ENCODE data around the gene TAF6L.

Gene TAF6L

DNA sequence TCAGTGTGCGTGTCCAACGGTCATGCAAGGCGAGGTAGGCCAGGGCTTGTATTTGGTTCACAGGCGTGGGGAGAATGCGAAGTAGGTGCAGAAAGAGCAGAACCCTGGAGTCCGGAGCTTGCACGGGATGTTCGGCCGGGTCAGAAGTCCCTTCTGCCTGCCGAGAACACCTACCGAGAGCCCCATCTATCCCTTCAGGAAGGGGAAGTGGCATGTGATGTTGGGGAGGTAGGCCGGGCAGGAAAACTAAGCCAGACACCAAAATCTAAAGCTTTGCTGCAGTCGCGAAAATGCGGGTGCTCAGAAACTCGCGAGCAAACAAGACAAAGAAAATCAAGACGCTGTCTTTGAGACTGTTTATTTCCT, 435 bp upstream of the TAF6L start:
- Histone ChIP-seq H3K4me1 (ENCODE audit: insufficient read depth, low read length) (peaks cover 19% of the 10 kb centered on the region), H3K9me3 (ENCODE audit: low read length) (no peaks in the 10 kb centered on the region), H3K9ac (ENCODE audit: low read length) (peak overlapping the region; percentile 12), H3K27ac (ENCODE audit: low read depth, low read length) (peak overlapping the region; percentile 82), H3K27me3 (ENCODE audit: control insufficient read depth in 1 of 2, insufficient read depth in 2 of 2, low read length in 2 of 2) (no peaks in the 10 kb centered on the region), H3K4me3 (ENCODE audit: low read depth in 1 of 2, low read length in 2 of 2) (peak overlapping the region; percentile 68 to 87), H3K36me3 (ENCODE audit: insufficient read depth, low read length) (peaks cover 16% of the 10 kb centered on the region)

DNA sequence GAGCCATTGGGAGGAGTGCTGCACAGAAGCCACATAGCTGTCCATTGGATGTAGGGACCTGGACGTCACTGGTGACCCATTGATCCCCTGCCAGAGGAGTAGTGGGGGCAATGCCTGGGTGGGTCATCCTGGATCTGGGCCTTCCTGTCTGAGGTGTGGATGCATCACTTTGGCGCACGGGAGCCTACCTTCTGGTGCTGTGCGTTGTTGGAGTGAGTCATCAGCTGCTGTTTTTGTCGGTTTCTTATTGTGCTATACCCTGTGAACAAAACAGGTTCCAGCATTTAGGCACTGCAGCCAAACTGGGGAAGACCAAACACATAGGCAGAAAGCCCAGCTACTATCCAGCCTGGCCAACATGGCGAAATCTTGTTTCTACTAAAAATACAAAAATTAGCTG, 3.2 kb downstream of the TAF6L start:
- no peak overlapping the region for H3K9ac ChIP-seq (ENCODE audit: low read length)
- H3K27me3 ChIP-seq (ENCODE audit: control insufficient read depth in 1 of 2, insufficient read depth in 2 of 2, low read length in 2 of 2) = no peaks in the 10 kb centered on the region
- H3K4me3 ChIP-seq (ENCODE audit: low read depth in 1 of 2, low read length in 2 of 2) = no peak overlapping the region
- H3K4me1 ChIP-seq (ENCODE audit: insufficient read depth, low read length) = peaks cover 19% of the 10 kb centered on the region
- H3K36me3 ChIP-seq (ENCODE audit: insufficient read depth, low read length) = peaks cover 33% of the 10 kb centered on the region
- H3K27ac ChIP-seq (ENCODE audit: low read depth, low read length) = no peak overlapping the region
- no peaks in the 10 kb centered on the region for H3K9me3 ChIP-seq (ENCODE audit: low read length)

DNA sequence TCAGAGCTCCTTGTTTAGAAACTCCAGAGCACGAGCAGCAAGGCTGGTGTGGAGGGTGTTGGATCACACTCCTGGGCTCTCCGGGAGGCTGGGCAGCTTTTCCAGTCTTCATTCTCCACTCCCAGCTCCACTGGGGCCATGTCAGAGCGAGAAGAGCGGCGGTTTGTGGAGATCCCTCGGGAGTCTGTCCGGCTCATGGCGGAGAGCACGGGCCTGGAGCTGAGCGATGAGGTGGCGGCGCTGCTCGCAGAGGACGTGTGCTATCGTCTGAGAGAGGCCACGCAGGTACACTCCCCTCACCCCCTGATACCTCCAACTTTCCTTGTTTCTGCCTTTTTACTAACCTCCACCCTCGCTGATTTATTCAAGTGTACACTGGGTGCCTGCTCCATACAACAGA, 4.5 kb downstream of the TAF6L start:
- H3K27me3 ChIP-seq (ENCODE audit: control insufficient read depth in 1 of 2, insufficient read depth in 2 of 2, low read length in 2 of 2) = no peaks in the 10 kb centered on the region
- peaks cover 33% of the 10 kb centered on the region for H3K36me3 ChIP-seq (ENCODE audit: insufficient read depth, low read length)
- no peak overlapping the region for H3K4me3 ChIP-seq (ENCODE audit: low read depth in 1 of 2, low read length in 2 of 2)
- H3K9me3 ChIP-seq (ENCODE audit: low read length) = no peaks in the 10 kb centered on the region
- H3K27ac ChIP-seq (ENCODE audit: low read depth, low read length) = no peak overlapping the region
- H3K4me1 ChIP-seq (ENCODE audit: insufficient read depth, low read length) = peaks cover 6% of the 10 kb centered on the region
- H3K9ac ChIP-seq (ENCODE audit: low read length) = no peak overlapping the region

DNA sequence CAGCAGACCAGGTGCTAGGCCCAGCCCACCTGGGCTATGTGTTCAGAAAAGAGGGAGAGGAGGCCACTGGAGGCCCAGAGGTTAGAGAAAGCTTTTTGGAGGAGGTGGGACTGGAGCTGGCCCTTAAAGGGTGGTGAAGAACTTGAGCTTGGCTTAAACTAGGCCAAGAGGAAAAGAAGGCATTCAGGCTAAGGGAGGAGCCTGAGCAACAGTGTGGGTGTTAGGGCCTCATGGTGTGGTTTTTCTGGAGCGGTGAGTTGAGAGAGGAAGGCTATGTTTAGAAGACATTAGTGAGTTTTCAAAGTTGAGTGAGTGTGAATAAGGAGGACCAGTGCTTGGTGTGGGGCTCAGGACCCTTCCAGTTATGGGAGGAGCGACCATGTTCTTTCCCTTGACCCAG, 6.2 kb downstream of the TAF6L start:
- Histone ChIP-seq H3K9me3 (ENCODE audit: low read length) (no peaks in the 10 kb centered on the region), H3K27me3 (ENCODE audit: control insufficient read depth in 1 of 2, insufficient read depth in 2 of 2, low read length in 2 of 2) (no peaks in the 10 kb centered on the region), H3K4me3 (ENCODE audit: low read depth in 1 of 2, low read length in 2 of 2) (no peak overlapping the region), H3K4me1 (ENCODE audit: insufficient read depth, low read length) (no peaks in the 10 kb centered on the region), H3K27ac (ENCODE audit: low read depth, low read length) (no peak overlapping the region), H3K9ac (ENCODE audit: low read length) (no peak overlapping the region), H3K36me3 (ENCODE audit: insufficient read depth, low read length) (peaks cover 38% of the 10 kb centered on the region)

DNA sequence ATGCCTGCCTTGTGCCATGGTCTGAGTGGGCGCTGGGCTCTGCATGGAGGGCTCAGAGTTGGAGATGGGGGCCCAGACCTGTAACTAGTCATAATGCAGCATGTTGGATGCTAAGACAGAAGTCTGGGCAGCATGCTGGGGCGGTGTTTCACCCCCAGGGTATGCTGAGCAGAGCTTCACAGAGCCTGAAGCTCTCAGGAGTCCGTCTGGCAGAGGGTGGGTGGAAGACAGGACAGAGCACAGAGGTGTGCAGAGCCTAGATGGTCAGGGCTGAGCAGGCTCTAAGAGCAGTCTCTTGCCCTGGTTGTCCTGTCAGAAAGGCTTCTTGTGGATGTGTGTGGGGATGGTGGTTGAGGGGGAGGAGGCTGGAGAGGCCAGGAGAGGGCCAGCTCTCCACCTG, 7.2 kb downstream of the TAF6L start:
- Histone ChIP-seq H3K4me1 (ENCODE audit: insufficient read depth, low read length) (no peaks in the 10 kb centered on the region), H3K4me3 (ENCODE audit: low read depth in 1 of 2, low read length in 2 of 2) (no peak overlapping the region), H3K27ac (ENCODE audit: low read depth, low read length) (no peak overlapping the region), H3K36me3 (ENCODE audit: insufficient read depth, low read length) (peaks cover 44% of the 10 kb centered on the region), H3K9ac (ENCODE audit: low read length) (no peak overlapping the region), H3K27me3 (ENCODE audit: control insufficient read depth in 1 of 2, insufficient read depth in 2 of 2, low read length in 2 of 2) (no peaks in the 10 kb centered on the region), H3K9me3 (ENCODE audit: low read length) (no peaks in the 10 kb centered on the region)

DNA sequence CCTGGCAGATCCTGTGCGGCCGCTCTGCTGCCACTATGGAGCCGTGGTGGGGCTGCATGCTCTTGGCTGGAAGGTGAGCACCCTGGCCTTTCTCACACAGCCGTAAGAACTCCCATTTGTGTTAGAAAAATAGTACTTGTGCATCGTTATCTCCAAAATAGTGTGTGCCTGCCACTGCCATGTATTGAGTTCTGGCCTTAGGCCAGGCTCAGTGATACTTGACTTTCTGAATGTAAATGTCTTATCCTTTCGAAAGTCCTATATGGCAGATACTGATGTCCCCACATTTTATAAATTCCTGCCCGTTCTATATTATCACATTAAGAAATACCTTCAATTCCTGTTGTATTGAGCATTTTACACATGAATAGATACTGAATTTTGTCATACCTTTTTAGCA, 11.6 kb downstream of the TAF6L start:
- H3K27ac ChIP-seq (ENCODE audit: low read depth, low read length) = no peak overlapping the region
- no peak overlapping the region for H3K4me3 ChIP-seq (ENCODE audit: low read depth in 1 of 2, low read length in 2 of 2)
- H3K36me3 ChIP-seq (ENCODE audit: insufficient read depth, low read length) = peaks cover 22% of the 10 kb centered on the region
- H3K4me1 ChIP-seq (ENCODE audit: insufficient read depth, low read length) = peaks cover 12% of the 10 kb centered on the region
- no peak overlapping the region for H3K9ac ChIP-seq (ENCODE audit: low read length)
- no peaks in the 10 kb centered on the region for H3K9me3 ChIP-seq (ENCODE audit: low read length)
- H3K27me3 ChIP-seq (ENCODE audit: control insufficient read depth in 1 of 2, insufficient read depth in 2 of 2, low read length in 2 of 2) = no peaks in the 10 kb centered on the region

- Histone ChIP-seq H3K4me3 (ENCODE audit: low read depth in 1 of 2, low read length in 2 of 2) (peak overlapping the region; percentile 69 to 100), H3K9ac (ENCODE audit: low read length) (peak overlapping the region; percentile 97), H3K9me3 (ENCODE audit: low read length) (no peaks in the 10 kb centered on the region), H3K27me3 (ENCODE audit: control insufficient read depth in 1 of 2, insufficient read depth in 2 of 2, low read length in 2 of 2) (no peaks in the 10 kb centered on the region), H3K27ac (ENCODE audit: low read depth, low read length) (peak overlapping the region; percentile 87), H3K4me1 (ENCODE audit: insufficient read depth, low read length) (peaks cover 24% of the 10 kb centered on the region), H3K36me3 (ENCODE audit: insufficient read depth, low read length) (peaks cover 34% of the 10 kb centered on the region)
Measured at GRCh38 chr11:62786318-62787004, 15.3 kb downstream of the TAF6L start.

DNA sequence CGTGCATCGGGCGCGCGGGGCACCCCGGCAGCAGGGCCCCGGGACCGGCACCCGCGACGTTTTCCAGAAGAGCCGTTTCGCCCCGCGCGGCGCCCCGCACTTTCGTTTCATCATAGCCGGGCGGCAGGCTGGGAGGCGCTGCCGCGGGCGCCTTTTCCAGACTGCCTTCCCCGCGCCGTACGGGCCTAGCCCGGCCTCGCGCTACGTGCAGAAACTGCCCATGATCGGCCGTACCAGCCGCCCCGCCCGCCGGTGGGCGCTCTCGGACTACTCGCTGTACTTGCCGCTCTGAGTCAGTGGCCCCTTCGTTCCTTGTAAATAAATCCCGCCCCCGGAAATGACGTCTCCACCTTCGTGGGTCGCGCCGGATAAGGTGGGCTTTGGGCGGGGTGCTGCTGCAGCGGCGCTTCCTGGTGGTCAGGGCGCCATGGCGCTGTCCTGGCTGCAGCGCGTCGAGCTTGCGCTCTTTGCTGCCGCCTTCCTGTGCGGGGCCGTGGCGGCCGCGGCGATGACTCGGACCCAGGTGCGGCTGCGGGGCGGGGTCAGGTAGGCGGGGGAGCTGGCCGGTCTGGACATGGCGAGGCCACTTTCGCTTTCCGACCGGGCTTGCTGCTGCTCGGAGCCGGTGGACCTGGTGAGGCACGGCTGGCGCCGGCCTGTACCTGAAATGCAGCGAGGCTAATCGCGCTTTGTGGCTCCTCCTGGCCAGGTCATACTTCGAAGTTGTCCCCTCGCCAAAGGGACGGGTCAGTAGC, 16.0 kb downstream of the TAF6L start, which contains the start of gene TMEM179B:
Gene TMEM179B (plus strand): TSS at position 398 of the 755 bp plus-strand sequence. CDS start 30 bp downstream, at position 428.
- Histone ChIP-seq H3K36me3 (ENCODE audit: insufficient read depth, low read length) (peaks cover 33% of the 10 kb centered on the region), H3K9me3 (ENCODE audit: low read length) (no peaks in the 10 kb centered on the region), H3K4me3 (ENCODE audit: low read depth in 1 of 2, low read length in 2 of 2) (peak within 1 kb of the TSS; percentile 69 to 100), H3K27me3 (ENCODE audit: control insufficient read depth in 1 of 2, insufficient read depth in 2 of 2, low read length in 2 of 2) (no peaks in the 10 kb centered on the region), H3K9ac (ENCODE audit: low read length) (peak within 1 kb of the TSS; percentile 97), H3K4me1 (ENCODE audit: insufficient read depth, low read length) (peaks cover 27% of the 10 kb centered on the region), H3K27ac (ENCODE audit: low read depth, low read length) (peak within 1 kb of the TSS; percentile 87)

GRCh38 chr11:62788991-62789390, 17.8 kb downstream of the TAF6L start:
- H3K36me3 ChIP-seq (ENCODE audit: insufficient read depth, low read length) = peaks cover 37% of the 10 kb centered on the region

DNA sequence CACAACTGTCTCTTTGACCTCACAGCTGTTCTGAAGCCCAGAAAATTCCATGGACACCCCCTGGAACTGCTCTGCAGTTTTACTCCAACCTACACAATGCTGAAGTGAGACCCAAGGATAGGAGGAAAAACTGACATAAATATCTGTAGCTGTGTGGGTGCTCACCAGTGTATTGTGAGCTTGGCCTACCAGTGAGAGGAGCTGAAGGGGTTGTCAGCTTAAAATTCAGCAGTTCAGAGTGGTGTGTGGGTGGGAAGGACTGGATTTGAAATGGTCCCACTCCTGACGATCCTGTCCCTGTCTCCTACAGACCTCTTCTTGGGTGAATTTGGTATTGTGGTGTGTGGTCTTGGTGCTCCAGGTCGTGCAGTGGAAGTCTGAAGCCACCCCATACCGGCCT, 18.4 kb downstream of the TAF6L start:
- no peak overlapping the region for H3K27ac ChIP-seq (ENCODE audit: low read depth, low read length)
- peaks cover 42% of the 10 kb centered on the region for H3K36me3 ChIP-seq (ENCODE audit: insufficient read depth, low read length)
- H3K9ac ChIP-seq (ENCODE audit: low read length) = no peak overlapping the region
- H3K9me3 ChIP-seq (ENCODE audit: low read length) = no peaks in the 10 kb centered on the region
- H3K4me3 ChIP-seq (ENCODE audit: low read depth in 1 of 2, low read length in 2 of 2) = no peak overlapping the region
- H3K27me3 ChIP-seq (ENCODE audit: control insufficient read depth in 1 of 2, insufficient read depth in 2 of 2, low read length in 2 of 2) = no peaks in the 10 kb centered on the region
- H3K4me1 ChIP-seq (ENCODE audit: insufficient read depth, low read length) = peaks cover 33% of the 10 kb centered on the region

More at GRCh38 chr11:62788991-62789390, 17.8 kb downstream of the TAF6L start:
- H3K27me3 ChIP-seq (ENCODE audit: control insufficient read depth in 1 of 2, insufficient read depth in 2 of 2, low read length in 2 of 2) = no peaks in the 10 kb centered on the region
- H3K9me3 ChIP-seq (ENCODE audit: low read length) = no peaks in the 10 kb centered on the region
- no peak overlapping the region for H3K4me3 ChIP-seq (ENCODE audit: low read depth in 1 of 2, low read length in 2 of 2)
- peaks cover 33% of the 10 kb centered on the region for H3K4me1 ChIP-seq (ENCODE audit: insufficient read depth, low read length)
- H3K9ac ChIP-seq (ENCODE audit: low read length) = no peak overlapping the region
- H3K27ac ChIP-seq (ENCODE audit: low read depth, low read length) = no peak overlapping the region

DNA sequence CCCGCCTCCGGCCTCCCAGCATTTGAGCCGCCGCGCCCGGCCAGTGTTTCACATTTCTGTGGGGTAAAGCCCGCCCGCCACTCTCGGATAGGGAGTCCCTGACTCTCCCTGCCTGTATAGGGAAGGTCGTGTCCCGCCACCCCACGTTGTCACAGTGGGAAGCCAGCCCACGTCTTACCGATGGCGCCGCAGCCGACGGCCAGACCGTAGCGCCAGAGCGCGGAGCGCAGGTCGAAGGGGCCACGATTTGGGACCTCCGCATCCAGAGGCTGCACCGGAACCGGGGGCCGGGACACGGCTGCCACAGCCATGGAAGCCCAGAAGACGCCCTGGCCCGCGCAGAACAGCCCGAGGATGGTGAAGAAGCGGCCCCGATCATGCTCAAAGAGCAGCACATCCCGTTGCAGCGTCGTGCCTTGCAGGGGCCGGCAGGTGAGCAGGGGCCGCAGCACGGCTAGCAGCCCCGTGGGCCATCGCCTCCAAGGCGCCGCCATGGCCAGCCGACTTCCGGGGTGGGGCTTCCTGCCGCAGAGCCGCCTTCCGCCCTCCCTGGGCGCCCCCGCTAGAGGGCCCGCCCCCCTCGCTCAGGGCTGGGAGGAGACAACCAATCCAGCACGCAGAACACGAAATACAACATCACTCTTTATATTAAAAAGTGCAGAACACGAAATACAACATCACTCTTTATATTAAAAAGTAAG, 20.5 kb downstream of the TAF6L start, which contains the start of gene TMEM223:
Gene TMEM223 (minus strand): TSS at position 506 of the 701 bp plus-strand sequence. CDS start 12 bp downstream, at position 494.
- peak within 1 kb of the TSS; percentile 69 to 92 for H3K4me3 ChIP-seq (ENCODE audit: low read depth in 1 of 2, low read length in 2 of 2)
- H3K9ac ChIP-seq (ENCODE audit: low read length) = peak within 1 kb of the TSS; percentile 71
- peaks cover 63% of the 10 kb centered on the region for H3K36me3 ChIP-seq (ENCODE audit: insufficient read depth, low read length)
- H3K27ac ChIP-seq (ENCODE audit: low read depth, low read length) = peak within 1 kb of the TSS; percentile 88
- H3K9me3 ChIP-seq (ENCODE audit: low read length) = no peaks in the 10 kb centered on the region
- no peaks in the 10 kb centered on the region for H3K27me3 ChIP-seq (ENCODE audit: control insufficient read depth in 1 of 2, insufficient read depth in 2 of 2, low read length in 2 of 2)
- H3K4me1 ChIP-seq (ENCODE audit: insufficient read depth, low read length) = peaks cover 24% of the 10 kb centered on the region

Data from muscle layer of colon (tissue), 2 donors.